PFSK-1 (cell line): ENCODE measurements around the gene PLEKHA5.

ENCODE experiments used
- FOXP2 ChIP-seq: optimal IDR thresholded peaks from 2 replicates; pipeline ENCODE3; 2011; ENCODE audit warnings: borderline replicate concordance, control low read depth, inconsistent platforms; ENCODE audit not compliant: insufficient read depth; ENCODE audit errors: extremely low read length, extremely low read depth
- POLR2AphosphoS5 ChIP-seq: IDR thresholded peaks from 2 replicates; pipeline ENCODE4 v1.6.1; 2012; ENCODE audit warnings: low read depth, mild to moderate bottlenecking, control low read depth, low read length, moderate library complexity
- SIN3A ChIP-seq: IDR thresholded peaks from 2 replicates; pipeline ENCODE4 v1.6.1; 2012; ENCODE audit warnings: mild to moderate bottlenecking, low read length, moderate library complexity, borderline replicate concordance; ENCODE audit not compliant: insufficient read depth
- TAF1 ChIP-seq: IDR thresholded peaks from 2 replicates; pipeline ENCODE4 v1.6.1; 2012; ENCODE audit warnings: low read length, control low read depth, borderline replicate concordance; ENCODE audit not compliant: insufficient read depth
- TF ChIP-seq, protein P1 (sequence below), 2 experiments: IDR thresholded peaks; 2 replicates each; pipeline versions ENCODE4 v1.6.1 to v1.8.0; 2011 to 2012; ENCODE audit warnings: low read depth in 2 of 2, low read length in 2 of 2, control low read depth in 1 of 2, inconsistent platforms in 1 of 2, mild to moderate bottlenecking in 1 of 2, moderate library complexity in 1 of 2; ENCODE audit not compliant: insufficient read depth in 1 of 2

The PLEKHA5 gene

DNA sequence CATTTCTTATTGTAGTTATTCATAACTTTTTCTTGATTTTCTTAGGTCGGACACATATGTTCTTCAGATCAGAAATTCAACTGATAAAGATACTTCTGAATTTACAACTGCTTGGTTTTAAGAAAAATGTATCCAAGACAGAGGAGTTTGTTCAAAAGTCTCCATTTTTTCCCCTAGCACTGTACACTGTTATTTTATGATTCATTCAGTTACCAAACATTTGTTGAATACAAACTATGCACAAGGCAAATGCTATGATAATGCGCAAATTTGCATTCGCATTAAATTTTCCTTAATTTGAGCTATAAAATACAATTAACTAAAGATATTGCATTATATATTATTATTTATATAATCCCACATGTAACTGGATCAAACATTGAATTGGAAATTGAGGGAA lies 10.1 kb upstream of the PLEKHA5 start:
- TF ChIP-seq SIN3A (no peak), TAF1 (no peak), FOXP2 (no peak), POLR2AphosphoS5 (no peak)
- TF ChIP-seq, protein P1, sequence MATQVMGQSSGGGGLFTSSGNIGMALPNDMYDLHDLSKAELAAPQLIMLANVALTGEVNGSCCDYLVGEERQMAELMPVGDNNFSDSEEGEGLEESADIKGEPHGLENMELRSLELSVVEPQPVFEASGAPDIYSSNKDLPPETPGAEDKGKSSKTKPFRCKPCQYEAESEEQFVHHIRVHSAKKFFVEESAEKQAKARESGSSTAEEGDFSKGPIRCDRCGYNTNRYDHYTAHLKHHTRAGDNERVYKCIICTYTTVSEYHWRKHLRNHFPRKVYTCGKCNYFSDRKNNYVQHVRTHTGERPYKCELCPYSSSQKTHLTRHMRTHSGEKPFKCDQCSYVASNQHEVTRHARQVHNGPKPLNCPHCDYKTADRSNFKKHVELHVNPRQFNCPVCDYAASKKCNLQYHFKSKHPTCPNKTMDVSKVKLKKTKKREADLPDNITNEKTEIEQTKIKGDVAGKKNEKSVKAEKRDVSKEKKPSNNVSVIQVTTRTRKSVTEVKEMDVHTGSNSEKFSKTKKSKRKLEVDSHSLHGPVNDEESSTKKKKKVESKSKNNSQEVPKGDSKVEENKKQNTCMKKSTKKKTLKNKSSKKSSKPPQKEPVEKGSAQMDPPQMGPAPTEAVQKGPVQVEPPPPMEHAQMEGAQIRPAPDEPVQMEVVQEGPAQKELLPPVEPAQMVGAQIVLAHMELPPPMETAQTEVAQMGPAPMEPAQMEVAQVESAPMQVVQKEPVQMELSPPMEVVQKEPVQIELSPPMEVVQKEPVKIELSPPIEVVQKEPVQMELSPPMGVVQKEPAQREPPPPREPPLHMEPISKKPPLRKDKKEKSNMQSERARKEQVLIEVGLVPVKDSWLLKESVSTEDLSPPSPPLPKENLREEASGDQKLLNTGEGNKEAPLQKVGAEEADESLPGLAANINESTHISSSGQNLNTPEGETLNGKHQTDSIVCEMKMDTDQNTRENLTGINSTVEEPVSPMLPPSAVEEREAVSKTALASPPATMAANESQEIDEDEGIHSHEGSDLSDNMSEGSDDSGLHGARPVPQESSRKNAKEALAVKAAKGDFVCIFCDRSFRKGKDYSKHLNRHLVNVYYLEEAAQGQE (IDR thresholded peaks at IDR 0.05; ENCODE audit: insufficient read depth in 1 of 2, low read depth in 2 of 2, low read length in 2 of 2), result no peak

- TF ChIP-seq POLR2AphosphoS5, result no peak
- TF ChIP-seq, protein P1 (IDR thresholded peaks at IDR 0.05; ENCODE audit: insufficient read depth in 1 of 2, low read depth in 2 of 2, low read length in 2 of 2), result no peak
- no peak for TF ChIP-seq TAF1
- TF ChIP-seq SIN3A, result no peak
- no peak for TF ChIP-seq FOXP2
Measured at GRCh38 chr12:19120795-19121194, 8.7 kb upstream of the PLEKHA5 start.

DNA sequence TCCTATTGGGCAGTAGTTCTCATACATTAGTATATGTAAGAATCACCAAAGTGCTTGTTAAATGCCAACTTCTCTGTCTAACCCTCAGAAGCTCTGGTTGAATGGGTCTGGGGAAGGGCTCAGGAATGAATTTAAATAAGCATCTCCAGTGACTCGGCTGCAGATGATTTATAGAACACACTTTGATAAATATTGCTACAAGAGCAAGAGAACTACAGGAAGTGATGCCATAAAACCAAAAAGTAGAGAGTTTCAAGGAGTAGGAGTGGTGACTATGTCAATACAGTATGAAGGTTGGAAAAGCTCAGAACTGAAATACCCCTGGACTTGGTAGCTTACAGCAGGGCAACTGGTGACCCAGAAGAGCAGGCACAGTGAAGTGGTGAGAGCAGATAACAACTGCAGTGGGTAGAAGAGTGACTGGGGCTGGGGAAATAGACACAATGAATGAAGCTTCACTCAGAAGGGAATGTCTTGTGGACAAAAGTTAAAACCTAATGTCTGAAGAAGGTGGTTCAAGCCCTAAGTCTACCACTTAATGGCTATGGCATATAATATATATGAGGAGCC lies 8.0 kb upstream of the PLEKHA5 start:
- TF ChIP-seq, protein P1 (IDR thresholded peaks at IDR 0.05; ENCODE audit: insufficient read depth in 1 of 2, low read depth in 2 of 2, low read length in 2 of 2), result no peak
- TF ChIP-seq POLR2AphosphoS5 (no peak), FOXP2 (no peak), SIN3A (no peak), TAF1 (no peak)

DNA sequence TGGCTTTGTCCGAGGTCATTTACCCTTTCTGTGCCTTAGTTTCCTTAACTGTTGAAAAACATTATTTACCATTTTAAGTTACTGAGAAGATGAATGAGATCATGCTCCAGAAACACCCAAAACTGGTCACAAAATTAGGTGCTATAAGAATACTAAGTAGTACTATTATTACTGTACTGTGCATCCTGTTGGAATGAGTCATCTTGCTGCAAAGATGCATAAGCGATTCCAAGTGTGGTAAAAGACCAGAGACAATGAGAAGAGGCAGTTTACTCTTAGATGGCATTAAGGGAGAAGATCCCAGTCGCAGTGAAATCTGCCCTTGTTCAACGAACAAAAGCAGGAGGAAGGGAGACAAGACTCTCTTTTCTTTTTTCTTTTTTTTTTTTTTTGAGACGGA lies 4.2 kb upstream of the PLEKHA5 start:
- TF ChIP-seq FOXP2, result no peak
- TF ChIP-seq, protein P1 (IDR thresholded peaks at IDR 0.05; ENCODE audit: insufficient read depth in 1 of 2, low read depth in 2 of 2, low read length in 2 of 2), result no peak
- no peak for TF ChIP-seq POLR2AphosphoS5
- no peak for TF ChIP-seq SIN3A
- no peak for TF ChIP-seq TAF1

DNA sequence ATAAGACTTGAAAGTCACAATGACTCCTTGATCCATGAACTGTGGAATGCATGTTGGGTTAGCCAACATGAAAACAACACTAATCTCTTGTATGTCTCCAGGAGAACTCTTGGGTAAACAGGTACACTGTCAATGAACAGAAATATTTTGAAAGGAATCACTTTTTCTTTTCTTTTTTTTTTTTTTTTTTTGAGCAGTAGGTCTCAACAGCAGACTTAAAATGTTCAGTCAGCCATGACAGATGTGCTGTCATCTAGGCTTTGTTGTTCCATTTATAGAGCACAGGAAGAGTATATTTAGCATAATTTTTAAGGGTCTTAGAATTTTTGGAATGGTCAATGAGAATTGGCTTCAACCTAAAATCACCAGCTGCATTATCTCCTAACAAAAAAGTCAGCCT lies 2.3 kb upstream of the PLEKHA5 start:
- TF ChIP-seq POLR2AphosphoS5, result no peak
